ENCODE data around the gene ADI1.

ADI1 gene

DNA sequence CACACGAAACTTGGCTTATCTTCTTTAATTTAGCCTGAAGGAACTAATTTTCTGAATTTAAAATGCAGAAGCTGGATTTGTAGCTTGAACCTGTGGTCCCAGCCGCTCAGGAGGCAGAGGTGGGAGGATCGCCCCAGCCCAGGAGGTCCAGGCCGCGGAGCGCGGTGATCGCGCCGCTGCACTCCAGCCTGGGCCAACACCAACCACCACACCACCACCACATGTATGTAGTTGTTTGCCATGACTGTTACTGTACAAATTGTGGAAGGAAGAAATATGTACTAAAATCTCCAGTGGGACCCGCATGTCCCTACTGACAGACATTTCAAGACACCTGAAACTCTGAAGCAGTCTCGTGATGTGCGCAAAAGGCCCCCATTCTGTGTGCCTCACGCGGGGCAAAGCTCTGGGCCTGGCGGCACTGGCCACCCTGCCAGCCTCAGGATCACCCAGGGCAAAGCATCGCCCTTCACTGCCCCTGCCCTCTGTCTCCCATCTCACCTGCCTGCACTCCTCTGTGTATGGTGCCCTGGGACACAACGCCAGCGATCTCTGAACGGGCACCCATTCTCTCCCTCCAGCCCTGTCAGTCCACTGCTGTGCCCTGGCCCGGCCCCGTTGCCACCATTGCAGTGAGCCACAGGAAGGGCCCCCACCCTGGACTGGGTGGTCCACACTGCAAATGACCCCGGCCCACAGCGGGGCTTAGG, 10.1 kb upstream of the ADI1 start:
- no peak overlapping the region for H3K4me3 ChIP-seq (ENCODE audit: low read depth, low read length)
- TF ChIP-seq, protein P1, sequence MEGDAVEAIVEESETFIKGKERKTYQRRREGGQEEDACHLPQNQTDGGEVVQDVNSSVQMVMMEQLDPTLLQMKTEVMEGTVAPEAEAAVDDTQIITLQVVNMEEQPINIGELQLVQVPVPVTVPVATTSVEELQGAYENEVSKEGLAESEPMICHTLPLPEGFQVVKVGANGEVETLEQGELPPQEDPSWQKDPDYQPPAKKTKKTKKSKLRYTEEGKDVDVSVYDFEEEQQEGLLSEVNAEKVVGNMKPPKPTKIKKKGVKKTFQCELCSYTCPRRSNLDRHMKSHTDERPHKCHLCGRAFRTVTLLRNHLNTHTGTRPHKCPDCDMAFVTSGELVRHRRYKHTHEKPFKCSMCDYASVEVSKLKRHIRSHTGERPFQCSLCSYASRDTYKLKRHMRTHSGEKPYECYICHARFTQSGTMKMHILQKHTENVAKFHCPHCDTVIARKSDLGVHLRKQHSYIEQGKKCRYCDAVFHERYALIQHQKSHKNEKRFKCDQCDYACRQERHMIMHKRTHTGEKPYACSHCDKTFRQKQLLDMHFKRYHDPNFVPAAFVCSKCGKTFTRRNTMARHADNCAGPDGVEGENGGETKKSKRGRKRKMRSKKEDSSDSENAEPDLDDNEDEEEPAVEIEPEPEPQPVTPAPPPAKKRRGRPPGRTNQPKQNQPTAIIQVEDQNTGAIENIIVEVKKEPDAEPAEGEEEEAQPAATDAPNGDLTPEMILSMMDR (IDR thresholded peaks at IDR 0.05; ENCODE audit: low read depth, low read length), result no peak

DNA sequence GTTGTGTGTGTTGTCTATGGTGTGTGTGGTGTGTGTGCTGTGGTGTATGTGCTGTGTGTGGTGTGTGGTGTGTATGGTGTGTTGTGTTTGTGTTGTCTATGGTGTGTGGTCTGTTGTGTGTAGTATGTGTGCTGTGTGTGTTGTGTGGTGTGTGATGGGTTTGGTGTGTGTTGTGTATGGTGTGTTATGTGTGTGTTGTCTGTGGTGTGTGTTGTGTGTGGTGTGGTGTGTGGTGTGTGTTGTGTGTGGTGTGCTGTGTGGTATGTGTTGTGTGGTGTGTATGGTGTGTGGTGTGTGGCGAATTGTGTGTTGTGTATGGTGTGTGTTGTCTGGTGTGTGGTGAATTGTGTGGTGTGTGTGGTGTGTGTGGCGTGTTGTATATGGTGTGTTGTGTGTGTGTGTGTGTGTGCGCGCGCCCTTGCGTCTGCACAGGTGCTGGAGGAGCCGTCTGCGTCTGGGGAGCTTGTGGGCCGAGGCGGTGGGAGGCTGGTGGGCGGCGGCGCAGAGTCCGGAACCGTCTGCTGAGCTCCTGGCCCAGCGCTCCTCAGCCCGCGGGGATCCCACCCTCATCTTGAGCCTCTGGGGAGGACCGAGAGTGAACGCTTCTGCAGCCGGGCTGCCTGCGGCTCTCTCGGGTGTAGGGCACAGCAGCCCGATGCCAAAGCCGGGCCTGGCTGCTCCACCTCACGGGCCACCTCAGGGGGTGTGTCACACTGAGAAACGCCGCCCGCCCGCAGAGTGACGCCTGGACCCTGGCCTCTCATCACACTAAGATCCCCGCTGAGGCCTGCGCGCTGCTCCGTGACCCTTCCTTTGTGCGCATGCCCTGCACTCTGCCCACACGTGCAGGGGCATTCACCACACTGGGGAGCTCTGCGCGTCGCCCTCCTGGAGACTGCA, 8.8 kb upstream of the ADI1 start:
- no peak overlapping the region for H3K4me3 ChIP-seq (ENCODE audit: low read depth, low read length)
- TF ChIP-seq, protein P1 (IDR thresholded peaks at IDR 0.05; ENCODE audit: low read depth, low read length), result no peak

DNA sequence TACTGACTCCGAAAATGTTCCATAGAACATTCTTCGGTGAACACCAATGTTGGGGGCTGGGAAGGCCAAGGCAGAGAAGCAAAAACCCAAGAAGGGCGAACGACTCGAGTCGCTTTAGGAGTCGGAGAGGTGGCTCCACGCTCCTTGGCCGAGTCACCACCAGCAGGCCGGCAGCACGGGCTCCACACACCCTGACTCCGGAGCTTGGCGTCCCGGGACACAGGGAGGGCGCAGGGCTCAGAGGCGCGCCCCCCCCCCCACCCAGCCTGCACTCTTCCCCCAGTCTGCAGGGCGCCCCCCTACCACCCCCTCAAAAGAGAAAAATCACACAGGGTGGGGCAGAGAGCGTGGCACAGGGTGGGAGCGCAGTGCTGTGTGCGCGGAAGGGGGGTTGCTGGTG, 7.5 kb upstream of the ADI1 start:
- TF ChIP-seq, protein P1 (IDR thresholded peaks at IDR 0.05; ENCODE audit: low read depth, low read length), result no peak

DNA sequence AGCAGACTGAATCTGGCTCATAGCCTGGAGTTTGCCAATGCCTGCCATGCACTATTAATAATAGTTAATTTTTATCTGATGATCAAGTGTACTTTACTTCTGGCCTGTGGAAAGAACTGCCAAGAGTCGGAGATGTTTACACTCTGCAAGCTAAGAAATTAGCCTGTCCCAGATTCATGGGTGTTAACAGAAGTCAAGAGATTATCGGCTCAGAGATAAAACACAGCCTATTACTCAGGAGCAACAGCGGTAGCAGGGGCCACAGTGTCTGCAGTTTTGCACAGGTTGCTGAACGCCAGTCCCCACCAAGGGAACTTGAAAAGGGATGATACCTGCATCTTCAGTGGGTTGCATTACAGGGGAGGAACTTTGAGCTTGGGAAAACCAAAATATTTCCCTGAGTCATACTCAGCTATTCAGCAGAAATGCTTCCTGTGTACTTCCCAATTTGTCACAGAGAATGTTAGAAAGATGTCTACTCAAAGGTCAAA, 4.3 kb upstream of the ADI1 start:
- TF ChIP-seq, protein P1 (IDR thresholded peaks at IDR 0.05; ENCODE audit: low read depth, low read length), result no peak
- peak overlapping the region; percentile 1; the same call in 1 of the 2 replicates for H3K4me3 ChIP-seq (ENCODE audit: low read depth, low read length)

More for the DNA sequence above, 7.5 kb upstream of the ADI1 start:
- H3K4me3 ChIP-seq (ENCODE audit: low read depth, low read length), result no peak overlapping the region

DNA sequence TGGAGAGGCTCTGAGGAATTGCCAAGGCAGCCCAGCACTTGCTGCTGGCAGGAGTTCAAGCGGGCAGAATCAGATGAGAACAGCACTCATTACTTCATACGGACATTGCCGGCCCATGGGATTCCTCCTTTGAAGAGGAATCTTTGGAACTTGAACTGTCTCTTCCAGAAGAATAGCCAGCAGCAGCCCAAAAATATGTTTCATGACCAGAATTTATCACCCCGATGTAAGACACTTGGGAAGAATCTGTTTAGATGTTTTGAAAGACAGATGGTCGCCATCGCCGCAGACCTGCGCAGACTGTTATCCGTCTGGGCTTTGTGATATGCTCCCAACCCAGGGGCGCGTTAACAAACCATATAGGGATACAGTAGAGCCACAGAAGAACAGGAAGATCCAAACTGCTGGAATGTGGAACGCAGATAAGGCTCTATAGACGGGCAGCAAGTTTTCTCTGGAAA, 3.7 kb upstream of the ADI1 start:
- H3K4me3 ChIP-seq (ENCODE audit: low read depth, low read length), result peak overlapping the region; percentile 1; the same call in 1 of the 2 replicates
- TF ChIP-seq, protein P1 (IDR thresholded peaks at IDR 0.05; ENCODE audit: low read depth, low read length), result no peak

DNA sequence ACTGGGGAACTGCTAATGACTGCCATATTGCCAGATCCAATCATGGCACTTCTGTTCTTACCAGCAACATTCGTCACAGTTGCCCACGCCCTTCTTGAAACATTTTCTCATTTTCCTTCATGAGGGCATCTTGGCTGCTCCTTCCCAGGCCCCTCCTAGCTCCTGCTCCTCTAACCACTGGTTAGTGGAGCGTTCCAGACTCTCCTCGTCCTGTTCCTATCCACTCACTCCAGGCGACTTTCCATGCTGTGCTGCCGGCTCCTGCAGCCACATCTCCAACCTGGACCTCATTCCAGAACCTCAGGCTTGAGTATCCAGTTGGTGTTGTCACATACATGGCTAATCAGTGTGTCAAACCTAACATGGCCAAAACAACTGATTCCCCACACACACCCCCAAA, 1.3 kb upstream of the ADI1 start:
- H3K4me3 ChIP-seq (ENCODE audit: low read depth, low read length), result no peak overlapping the region
- TF ChIP-seq, protein P1 (IDR thresholded peaks at IDR 0.05; ENCODE audit: low read depth, low read length), result no peak
